H1 (cell line): Measurements from ENCODE around the gene OPCML. TPM values are rescaled to one million over a fixed set of nuclear protein-coding genes. Genes with fewer than 3 reads are reported as not detected.

Source experiments
- KDM5A ChIP-seq: fragments of 200-600 bp; IDR thresholded peaks from 2 replicates; pipeline ENCODE4 v1.7.1; 2012; ENCODE audit warnings: mild to moderate bottlenecking, low read length, inconsistent platforms, mixed read lengths
- SAP30 ChIP-seq: fragments of 300-600 bp; sonication (generic); IDR thresholded peaks from 2 replicates; pipeline ENCODE4 v1.7.1; 2012; ENCODE audit warnings: low read length, moderate library complexity, mild to moderate bottlenecking, inconsistent platforms; ENCODE audit not compliant: insufficient read depth, insufficient replicate concordance
- TAF7 ChIP-seq: optimal IDR thresholded peaks from 2 replicates; pipeline ENCODE3; 2011; ENCODE audit warnings: low read depth, mild to moderate bottlenecking, inconsistent platforms, low read length, moderate library complexity, borderline replicate concordance
- polyA plus RNA-seq, 7 experiments: library from polyadenylated mRNA; depleted of rRNA in 3 of 7; stranded (reverse) in 5 of 7; unstranded in 2 of 7; fragments of >200 nt in 5 of 7; fragments of 200-250 nt in 2 of 7; gene quantifications; 1 replicate in 5 of 7; 2 replicates in 1 of 7; 4 replicates in 1 of 7; pipeline versions ENCODE4 v1.2.1 to v1.2.3, GENCODE V29; 2011 to 2013; ENCODE audit warnings: missing spikeins in 2 of 7, mixed read lengths in 2 of 7
- total RNA-seq: library from RNA; stranded (reverse); fragmentation: NEBNext Ultra II Directional; extraction: Animal tissue kit (Norgen Biotek cat#: 25700); gene quantifications from 2 replicates; pipeline ENCODE4 v1.2.1, GENCODE V29; 2021
- TF ChIP-seq, protein P1 (sequence below), 3 experiments: IDR thresholded peaks; 1 replicate in 2 of 3; 2 replicates in 1 of 3; pipeline versions ENCODE4 v1.5.1 to v1.6.1; 2011; ENCODE audit warnings: low read length in 3 of 3, mild to moderate bottlenecking in 3 of 3, inconsistent platforms in 2 of 3, low read depth in 1 of 3, moderate library complexity in 1 of 3; ENCODE audit not compliant: insufficient read depth in 1 of 3; ENCODE audit errors: control extremely low read depth in 1 of 3
- TF ChIP-seq, protein P2 (sequence below): IDR thresholded peaks from 2 replicates; pipeline ENCODE4 v1.6.1; 2011; ENCODE audit warnings: low read length, improper control_type of control experiment

Gene OPCML
- total and polyA plus RNA-seq, 2 of the 8 experiments (the other 6 are each of a cell fraction or from before 2014, with no cell fraction given), result 2.3 to 3.1 TPM

DNA sequence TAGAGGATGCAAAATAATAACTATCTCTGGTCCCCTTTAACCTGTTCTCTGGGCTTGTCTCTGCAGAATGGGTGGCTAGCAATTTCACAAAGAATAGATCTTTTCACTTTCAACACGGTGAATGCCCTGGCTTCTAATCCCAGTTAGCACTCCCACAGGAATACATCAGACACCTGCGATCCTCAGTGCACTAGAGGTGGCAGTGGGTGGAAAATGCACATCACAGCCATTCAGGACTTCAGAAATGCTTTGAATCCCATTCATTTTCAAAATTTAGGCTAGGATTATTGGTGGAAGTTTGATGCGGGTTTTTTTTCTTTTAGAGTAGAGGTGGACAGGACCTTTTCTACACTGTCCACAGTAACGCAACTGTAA lies 55.1 kb downstream of the OPCML start (continued):
- TF ChIP-seq, protein P1, sequence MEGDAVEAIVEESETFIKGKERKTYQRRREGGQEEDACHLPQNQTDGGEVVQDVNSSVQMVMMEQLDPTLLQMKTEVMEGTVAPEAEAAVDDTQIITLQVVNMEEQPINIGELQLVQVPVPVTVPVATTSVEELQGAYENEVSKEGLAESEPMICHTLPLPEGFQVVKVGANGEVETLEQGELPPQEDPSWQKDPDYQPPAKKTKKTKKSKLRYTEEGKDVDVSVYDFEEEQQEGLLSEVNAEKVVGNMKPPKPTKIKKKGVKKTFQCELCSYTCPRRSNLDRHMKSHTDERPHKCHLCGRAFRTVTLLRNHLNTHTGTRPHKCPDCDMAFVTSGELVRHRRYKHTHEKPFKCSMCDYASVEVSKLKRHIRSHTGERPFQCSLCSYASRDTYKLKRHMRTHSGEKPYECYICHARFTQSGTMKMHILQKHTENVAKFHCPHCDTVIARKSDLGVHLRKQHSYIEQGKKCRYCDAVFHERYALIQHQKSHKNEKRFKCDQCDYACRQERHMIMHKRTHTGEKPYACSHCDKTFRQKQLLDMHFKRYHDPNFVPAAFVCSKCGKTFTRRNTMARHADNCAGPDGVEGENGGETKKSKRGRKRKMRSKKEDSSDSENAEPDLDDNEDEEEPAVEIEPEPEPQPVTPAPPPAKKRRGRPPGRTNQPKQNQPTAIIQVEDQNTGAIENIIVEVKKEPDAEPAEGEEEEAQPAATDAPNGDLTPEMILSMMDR (IDR thresholded peaks at IDR 0.05; ENCODE audit: control extremely low read depth in 1 of 3, insufficient read depth in 1 of 3, low read depth in 1 of 3, low read length in 3 of 3), result no peak
- TF ChIP-seq, protein P2, sequence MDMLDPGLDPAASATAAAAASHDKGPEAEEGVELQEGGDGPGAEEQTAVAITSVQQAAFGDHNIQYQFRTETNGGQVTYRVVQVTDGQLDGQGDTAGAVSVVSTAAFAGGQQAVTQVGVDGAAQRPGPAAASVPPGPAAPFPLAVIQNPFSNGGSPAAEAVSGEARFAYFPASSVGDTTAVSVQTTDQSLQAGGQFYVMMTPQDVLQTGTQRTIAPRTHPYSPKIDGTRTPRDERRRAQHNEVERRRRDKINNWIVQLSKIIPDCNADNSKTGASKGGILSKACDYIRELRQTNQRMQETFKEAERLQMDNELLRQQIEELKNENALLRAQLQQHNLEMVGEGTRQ, result no peak
- TF ChIP-seq SAP30 (no peak), TAF7 (no peak), KDM5A (no peak)
